Forelimb muscle (tissue), 1 donor: Measurements from ENCODE around the gene CDX2. TPM values are rescaled to one million over a fixed set of nuclear protein-coding genes. Genes with fewer than 3 reads are reported as not detected.
"Not testable (repeated sequence)": the region's sequence is repeated elsewhere in the genome, so short reads cannot be mapped to it uniquely, and the experiment has no call there.

Experiments used
- DNase-seq: peaks from one replicate; pipeline ENCODE4 v3.0.0-alpha.2; 2013; ENCODE audit warnings: low read depth
- polyA plus RNA-seq: library from polyadenylated mRNA; unstranded; fragments of 120-200 nt; gene quantifications from one replicate; pipeline ENCODE4 v1.2.1, GENCODE V29; 2013; ENCODE audit not compliant: insufficient read length

Gene CDX2
- polyA plus RNA-seq, 1 donor = not detected

DNA sequence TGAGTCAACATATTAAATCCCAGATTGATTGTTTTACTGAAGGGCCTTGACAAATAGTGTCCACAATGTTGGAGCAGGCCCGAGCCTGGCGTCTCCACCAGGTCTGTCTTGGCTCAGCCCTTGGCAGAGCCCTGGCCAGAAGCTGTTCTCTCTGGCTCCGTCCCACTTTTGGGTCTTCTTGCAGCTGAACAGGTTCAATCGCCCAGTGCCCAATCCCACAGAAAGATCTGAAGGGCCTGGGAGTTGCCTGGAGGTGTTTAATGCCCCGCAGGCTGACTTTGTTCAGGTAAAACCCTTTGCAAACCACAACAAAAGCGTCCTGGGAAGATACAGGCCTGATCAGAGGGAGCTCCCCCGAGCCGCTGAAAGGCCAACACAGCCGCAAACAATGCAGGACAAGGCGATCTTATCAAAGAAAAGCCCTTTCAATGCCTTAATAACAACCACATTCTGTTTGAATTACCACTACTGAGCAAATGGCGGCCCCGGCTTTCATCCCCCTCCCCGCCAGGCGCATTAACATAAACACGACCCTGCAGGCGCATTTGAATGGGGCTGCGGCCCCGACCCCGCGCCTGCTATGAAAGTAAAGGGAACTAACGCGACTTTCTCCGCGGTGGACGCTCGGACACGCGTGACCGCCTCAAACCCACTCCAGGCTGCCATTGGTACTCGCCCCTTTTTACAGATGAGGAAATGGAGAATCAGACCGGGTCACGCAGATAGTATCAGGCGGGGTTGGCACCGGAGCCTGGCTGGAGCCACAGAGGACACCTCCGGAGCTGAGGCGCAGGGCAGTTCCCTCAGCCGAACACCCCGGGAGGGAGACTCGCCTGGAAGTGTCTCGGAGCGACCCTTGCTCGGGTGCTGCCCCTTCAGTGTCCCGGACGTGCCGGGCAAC, 3.1 kb downstream of the CDX2 start:
- no peak for DNase-seq

GRCh38 chr13:27965343-27965739, 3.8 kb downstream of the CDX2 start:
- DNase-seq = no peak

DNA sequence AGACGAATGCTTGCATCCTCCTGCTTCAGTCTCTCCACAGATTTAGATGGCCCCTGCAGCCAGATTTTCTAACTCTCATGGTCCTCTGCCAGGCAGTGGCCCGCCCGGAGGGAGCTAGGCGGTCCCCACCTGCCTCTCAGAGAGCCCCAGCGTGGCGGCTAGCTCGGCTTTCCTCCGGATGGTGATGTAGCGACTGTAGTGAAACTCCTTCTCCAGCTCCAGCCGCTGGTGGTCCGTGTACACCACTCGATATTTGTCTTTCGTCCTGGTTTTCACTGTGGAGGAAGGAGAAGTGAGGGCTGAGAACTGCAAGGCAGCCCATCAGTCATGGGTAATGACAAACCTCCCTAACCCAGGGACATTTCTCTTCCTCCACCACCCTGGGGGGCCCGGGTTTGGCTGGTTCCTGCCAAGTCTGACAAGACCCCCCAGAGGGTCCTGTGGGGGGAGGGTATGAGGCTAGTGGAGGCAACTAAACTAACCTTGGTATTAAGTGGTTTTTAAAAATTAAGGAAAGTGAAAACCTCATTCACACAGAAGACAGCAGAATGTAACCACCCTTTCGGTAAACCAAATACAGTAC, 4.3 kb downstream of the CDX2 start:
- DNase-seq = no peak

DNA sequence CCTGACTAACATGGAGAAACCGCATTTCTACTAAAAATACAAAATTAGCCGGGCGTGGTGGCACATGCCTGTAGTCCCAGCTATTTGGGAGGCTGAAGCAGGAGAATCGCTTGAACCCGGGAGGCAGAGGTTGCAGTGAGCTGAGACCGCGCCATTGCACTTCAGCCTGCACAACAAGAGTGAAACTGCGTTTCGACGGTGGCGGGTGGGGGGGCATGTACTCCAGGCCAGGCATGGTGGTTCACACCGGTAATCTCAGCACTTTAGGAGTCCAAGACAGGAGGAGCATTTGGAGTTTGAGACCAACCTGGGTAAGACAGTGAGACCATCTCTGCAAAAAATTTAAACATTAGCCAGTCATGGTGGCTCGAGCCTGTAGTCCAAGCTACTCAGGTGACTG, 4.9 kb downstream of the CDX2 start:
- DNase-seq = not testable (repeated sequence)

- no peak for DNase-seq
Measured at GRCh38 chr13:27963491-27963890, 5.6 kb downstream of the CDX2 start.

GRCh38 chr13:27962982-27963381, 6.1 kb downstream of the CDX2 start:
- no peak for DNase-seq

DNA sequence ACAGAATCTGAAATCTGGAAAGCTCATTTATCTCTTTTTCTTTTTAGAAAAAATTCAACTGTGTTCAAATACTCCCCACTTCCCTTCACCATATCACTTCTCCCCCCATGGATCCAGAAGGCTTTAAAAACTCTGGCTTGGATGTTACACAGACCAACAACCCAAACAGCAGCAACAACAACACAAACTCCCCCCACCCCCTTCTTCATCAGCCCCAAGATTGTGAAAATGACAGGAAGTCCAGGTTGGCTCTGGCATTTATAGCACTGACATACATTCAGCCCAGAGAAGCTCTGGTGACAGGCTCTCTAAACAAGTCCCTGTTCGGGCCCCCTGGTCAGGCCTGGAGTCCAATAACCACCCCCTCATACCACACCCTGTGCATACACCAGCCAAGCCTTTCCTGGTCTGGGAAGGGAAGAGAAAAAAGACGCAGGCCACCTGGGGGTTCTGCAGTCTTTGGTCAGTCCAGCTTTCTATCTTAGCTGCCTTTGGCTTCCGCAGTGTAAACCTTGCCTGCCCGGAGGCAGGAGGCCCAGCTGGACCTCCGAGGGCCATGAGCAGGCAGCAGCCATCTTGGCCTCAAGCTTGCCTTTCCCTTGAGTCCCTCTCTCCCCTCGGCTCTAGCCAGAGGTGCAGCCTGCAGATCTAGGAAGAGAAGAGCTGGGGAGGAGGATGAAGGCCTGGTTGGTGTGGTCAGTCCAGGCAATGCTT, 6.8 kb downstream of the CDX2 start:
- DNase-seq = no peak

GRCh38 chr13:27961227-27962085, 7.7 kb downstream of the CDX2 start:
- no peak for DNase-seq

DNA sequence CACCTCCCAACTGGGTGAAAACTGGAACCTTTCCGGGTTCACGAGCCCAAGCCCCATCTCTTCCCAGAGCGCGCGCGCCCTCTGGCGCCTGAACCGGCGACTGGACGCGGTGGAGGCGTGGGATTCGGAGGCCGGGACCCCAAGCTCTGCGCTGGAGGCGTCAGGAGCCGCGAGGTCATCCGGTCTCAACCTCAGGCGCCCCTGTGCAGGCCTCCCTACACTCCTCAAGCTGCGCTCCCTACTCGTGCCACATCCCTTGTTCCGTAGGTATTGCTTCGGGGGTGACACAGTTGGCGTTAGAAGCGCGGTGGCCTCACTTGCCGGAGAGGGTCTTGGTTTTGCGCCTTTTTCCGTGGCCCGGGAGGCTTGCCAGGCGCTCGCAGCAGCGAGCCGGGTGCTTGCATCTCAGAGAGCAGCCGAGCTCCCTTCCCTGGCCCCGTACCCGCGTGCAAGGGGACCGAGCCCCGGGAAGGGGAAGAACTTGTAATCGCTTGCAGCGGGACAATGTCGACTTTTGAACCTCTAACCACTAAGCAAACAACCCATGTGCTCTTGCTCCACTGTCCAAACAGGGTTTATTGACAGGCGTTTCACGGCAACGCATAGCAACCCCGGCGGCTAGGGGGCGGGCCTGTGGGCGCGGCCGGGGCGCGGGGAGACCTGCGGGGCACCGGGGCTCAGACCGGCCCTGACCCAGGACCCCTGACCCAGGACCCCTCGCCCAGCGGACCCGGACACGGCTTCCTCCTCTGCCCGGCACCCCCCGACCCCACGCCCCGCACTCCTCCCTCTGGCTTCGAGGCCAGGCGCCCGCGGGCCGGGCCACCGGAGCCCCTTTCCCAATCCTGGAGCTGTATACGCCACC, 8.5 kb downstream of the CDX2 start:
- DNase-seq = no peak

- DNase-seq = no peak
Measured at GRCh38 chr13:27959976-27960361, 9.1 kb downstream of the CDX2 start.

DNA sequence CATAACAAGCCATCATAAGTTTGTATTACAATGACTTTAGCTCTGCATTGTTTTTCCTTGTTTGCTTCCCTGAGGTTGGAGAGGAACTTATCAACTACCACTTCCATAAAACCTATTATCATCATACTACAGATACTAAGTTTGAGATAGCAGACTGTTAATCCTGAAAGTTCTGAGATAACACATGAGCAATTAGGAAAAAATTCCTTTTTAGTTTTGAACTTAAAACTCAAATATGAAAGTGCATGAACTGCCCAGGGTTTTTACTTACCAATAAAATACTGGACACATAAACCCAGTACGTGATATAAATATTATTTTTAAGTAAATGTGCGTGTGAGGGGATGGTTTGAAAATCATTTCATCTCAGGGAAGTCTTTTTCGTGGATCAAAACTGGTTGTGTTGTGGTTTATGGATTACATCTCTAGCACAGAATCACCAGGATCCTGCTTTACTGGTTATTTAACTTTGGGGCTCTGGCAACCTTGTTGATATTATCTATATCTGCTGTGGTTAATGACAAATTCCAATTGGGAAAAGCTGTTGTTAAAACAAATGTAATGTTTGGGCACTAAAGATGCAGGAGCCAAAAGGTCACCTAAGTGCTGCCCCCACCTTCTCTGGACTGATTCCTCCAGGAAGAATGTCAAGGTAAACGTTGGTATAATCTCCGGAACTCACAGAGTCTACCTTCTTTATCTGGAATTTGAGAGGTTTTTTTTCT, 12.4 kb downstream of the CDX2 start:
- no peak for DNase-seq

GRCh38 chr13:27955014-27955591, 14.0 kb downstream of the CDX2 start:
- no peak for DNase-seq

GRCh38 chr13:27954406-27954851, 14.7 kb downstream of the CDX2 start:
- DNase-seq = no peak

GRCh38 chr13:27953676-27954405, 15.3 kb downstream of the CDX2 start:
- peak; percentile 11 for DNase-seq

DNA sequence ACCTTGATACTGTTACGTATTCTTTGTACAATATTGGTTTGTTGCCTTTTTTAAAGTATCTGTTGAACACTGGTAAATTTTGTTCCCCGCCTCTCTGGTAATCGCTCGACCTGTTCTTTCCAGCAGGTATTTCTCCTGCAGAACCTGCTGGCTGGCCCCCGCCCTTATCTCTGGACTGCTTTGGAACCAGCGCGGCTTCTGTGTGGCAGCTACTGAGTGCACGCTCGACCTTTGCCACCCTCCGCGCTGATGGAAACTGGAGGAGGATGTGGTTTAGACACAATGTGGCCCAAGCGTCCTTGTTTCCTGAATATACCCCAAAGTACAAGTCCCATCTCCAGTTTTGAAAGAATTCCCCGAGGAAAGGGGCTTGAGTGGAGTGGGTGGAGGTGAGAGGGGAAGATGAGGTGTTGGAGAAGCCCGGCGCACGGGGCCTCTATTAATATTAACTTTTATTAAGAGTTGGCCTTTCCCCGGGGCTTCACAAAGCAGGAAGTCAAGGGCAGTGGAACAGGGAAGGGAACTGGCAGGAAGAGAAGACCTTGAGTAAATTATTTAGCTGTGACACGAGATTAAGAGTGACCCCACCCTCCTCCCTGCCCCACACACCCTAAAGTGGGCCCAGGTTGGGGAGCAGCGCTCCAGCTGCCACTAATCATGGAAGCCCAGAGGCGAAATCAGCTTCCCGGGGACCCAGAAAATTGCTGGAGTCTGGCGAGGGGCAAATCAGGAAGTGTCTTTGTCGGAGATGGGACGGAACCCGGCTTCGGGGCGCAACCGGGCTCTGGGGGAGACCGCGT, 16.0 kb downstream of the CDX2 start:
- no peak for DNase-seq

DNA sequence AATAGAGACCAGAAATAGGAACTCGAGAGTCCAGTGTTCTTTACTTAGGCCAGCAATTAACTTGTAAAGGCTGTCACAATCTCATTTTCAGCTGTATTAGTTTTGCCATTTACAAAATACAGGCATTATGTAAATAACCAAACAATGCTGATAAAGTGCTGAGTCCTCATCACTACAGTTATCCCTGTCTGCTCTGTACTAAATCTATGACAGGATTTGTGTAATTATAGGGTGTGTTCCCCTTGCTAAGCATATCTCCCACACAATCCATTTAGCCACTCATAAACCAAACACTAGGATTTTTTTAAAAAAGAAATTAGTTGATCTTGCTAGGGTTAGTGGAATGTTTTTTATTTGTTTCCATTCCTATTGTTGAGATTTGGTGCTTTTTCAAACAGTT, 26.1 kb downstream of the CDX2 start:
- no peak for DNase-seq

- DNase-seq = no peak
Measured at GRCh38 chr13:27933580-27934328, 35.4 kb downstream of the CDX2 start.
